ENCODE measurements around the gene SCN10A. TPM values are rescaled to one million over a fixed set of nuclear protein-coding genes. Genes with fewer than 3 reads are reported as not detected.

The SCN10A gene
- total and polyA plus RNA-seq, 2 of the 13 experiments (the other 11 are each of a cell fraction or from before 2014, with no cell fraction given), result not detected

GRCh38 chr3:38805765-38806386, 10.1 kb downstream of the SCN10A start (continued):
- TF ChIP-seq ZNF572 (CRISPR knock-in tag; IDR thresholded peaks at IDR 0.05), result peak; percentile 81; the same call in 1 of the 2 replicates
- TF ChIP-seq ZBTB7A (CRISPR knock-in tag; IDR thresholded peaks at IDR 0.05), result peak; percentile 93
- TF ChIP-seq CHCHD3 (CRISPR knock-in tag; IDR thresholded peaks at IDR 0.05), result peak; percentile 95
- peak; percentile 62 for TF ChIP-seq NFYC (CRISPR knock-in tag; IDR thresholded peaks at IDR 0.05)
- no peak for TF ChIP-seq ZBTB37 (CRISPR knock-in tag; IDR thresholded peaks at IDR 0.05)
- TF ChIP-seq RFX1 (IDR thresholded peaks at IDR 0.05), result no peak
- peak; percentile 72; the same call in 1 of the 2 replicates for TF ChIP-seq ZNF674 (CRISPR knock-in tag; IDR thresholded peaks at IDR 0.05; ENCODE audit: low read depth)
- TF ChIP-seq ZNF263 (CRISPR knock-in tag; IDR thresholded peaks at IDR 0.05), result peak; percentile 81
- peak; percentile 87; the same call in 1 of the 2 replicates for TF ChIP-seq ZNF44 (CRISPR knock-in tag; IDR thresholded peaks at IDR 0.05)
- TF ChIP-seq POLR2A (IDR thresholded peaks at IDR 0.05; ENCODE audit: insufficient read depth in 1 of 2, low read depth in 2 of 2, low read length in 2 of 2), result no peak
- peak; percentile 99 for TF ChIP-seq ZBTB44 (CRISPR knock-in tag; IDR thresholded peaks at IDR 0.05)
- TF ChIP-seq SRF (IDR thresholded peaks at IDR 0.05; ENCODE audit: low read depth, low read length), result no peak
- peak; percentile 98 for TF ChIP-seq KLF15 (CRISPR knock-in tag; IDR thresholded peaks at IDR 0.05; ENCODE audit: borderline replicate concordance)
- peak; percentile 89 for TF ChIP-seq HNF1B (CRISPR knock-in tag; IDR thresholded peaks at IDR 0.05)
- no peak for TF ChIP-seq GTF3A (CRISPR knock-in tag; conservative IDR thresholded peaks at IDR 0.05)
- peak; percentile 97 for TF ChIP-seq HDAC2 (CRISPR knock-in tag; IDR thresholded peaks at IDR 0.05)
- no peak for TF ChIP-seq AGO1 (IDR thresholded peaks at IDR 0.05; ENCODE audit: low read depth, low read length, poor library complexity, severe bottlenecking)
- TF ChIP-seq ZNF790 (CRISPR knock-in tag; IDR thresholded peaks at IDR 0.05; ENCODE audit: borderline replicate concordance), result peak; percentile 99; the same call in 1 of the 2 replicates
- TF ChIP-seq ZNF644 (CRISPR knock-in tag; IDR thresholded peaks at IDR 0.05; ENCODE audit: low read depth), result peak; percentile 80
- no peak for TF ChIP-seq CHD2 (IDR thresholded peaks at IDR 0.05; ENCODE audit: low read depth, low read length)
- TF ChIP-seq RNF2 (conservative IDR thresholded peaks at IDR 0.05; ENCODE audit: low read depth), result no peak
- TF ChIP-seq RFX5 (IDR thresholded peaks at IDR 0.05; ENCODE audit: low read depth, low read length), result no peak
- no peak for TF ChIP-seq ZBTB14 (CRISPR knock-in tag; IDR thresholded peaks at IDR 0.05)
- TF ChIP-seq ZNF549 (CRISPR knock-in tag; IDR thresholded peaks at IDR 0.05), result no peak
- peak; percentile 99 for TF ChIP-seq STAT5B (CRISPR knock-in tag; IDR thresholded peaks at IDR 0.05)
- no peak for TF ChIP-seq ZNF143 (CRISPR knock-in tag; IDR thresholded peaks at IDR 0.05)

Measured in HepG2 (cell line).